Stimulated activated CD8-positive, alpha-beta memory T cell treated with anti-CD3 and anti-CD28 coated beads, Interleukin-4, amount 100 ng/mL, for 24 hours (primary cell): ENCODE results near the gene HRNR.

Experiments
- DNase-seq: peaks from one replicate; pipeline ENCODE4 v3.0.0-alpha.2; 2020; ENCODE audit warnings: low read depth

The HRNR gene

GRCh38 chr1:152188673-152189591 lies 35.1 kb downstream of the HRNR start:
- peak; percentile 66 for DNase-seq

- DNase-seq = no peak
Observed at GRCh38 chr1:152186556-152187285, 37.3 kb downstream of the HRNR start.

GRCh38 chr1:152185544-152186391 lies 38.2 kb downstream of the HRNR start:
- DNase-seq = no peak

GRCh38 chr1:152182944-152183361 lies 41.0 kb downstream of the HRNR start:
- DNase-seq = no peak

- DNase-seq = no peak
Observed at GRCh38 chr1:152182431-152182830, 41.6 kb downstream of the HRNR start.

- DNase-seq = no peak
Observed at GRCh38 chr1:152179566-152179965, 44.4 kb downstream of the HRNR start.

- no peak for DNase-seq
Observed at GRCh38 chr1:152170287-152170905, 53.6 kb downstream of the HRNR start.

GRCh38 chr1:152169366-152170025 lies 54.5 kb downstream of the HRNR start:
- no peak for DNase-seq

GRCh38 chr1:152168535-152168868 lies 55.5 kb downstream of the HRNR start:
- DNase-seq = no peak

- DNase-seq = no peak
Observed at GRCh38 chr1:152167835-152168534, 56.0 kb downstream of the HRNR start.

GRCh38 chr1:152166966-152167365 lies 57.0 kb downstream of the HRNR start:
- DNase-seq = no peak

GRCh38 chr1:152165286-152166077 lies 58.5 kb downstream of the HRNR start:
- DNase-seq = no peak

- no peak for DNase-seq
Observed at GRCh38 chr1:152164517-152165136, 59.4 kb downstream of the HRNR start.

- DNase-seq = no peak
Observed at GRCh38 chr1:152162792-152163463, 61.1 kb downstream of the HRNR start.
